Inflammatory macrophage (primary cell): ENCODE data around the gene SSC5D.
"Not testable (repeated sequence)": the region's sequence is repeated elsewhere in the genome, so short reads cannot be mapped to it uniquely, and the experiment has no call there.

Experiments
- DNase-seq, 2 donors: peaks; one replicate each; pipeline ENCODE4 v3.0.0-alpha.2; 2020 to 2022

SSC5D gene

DNA sequence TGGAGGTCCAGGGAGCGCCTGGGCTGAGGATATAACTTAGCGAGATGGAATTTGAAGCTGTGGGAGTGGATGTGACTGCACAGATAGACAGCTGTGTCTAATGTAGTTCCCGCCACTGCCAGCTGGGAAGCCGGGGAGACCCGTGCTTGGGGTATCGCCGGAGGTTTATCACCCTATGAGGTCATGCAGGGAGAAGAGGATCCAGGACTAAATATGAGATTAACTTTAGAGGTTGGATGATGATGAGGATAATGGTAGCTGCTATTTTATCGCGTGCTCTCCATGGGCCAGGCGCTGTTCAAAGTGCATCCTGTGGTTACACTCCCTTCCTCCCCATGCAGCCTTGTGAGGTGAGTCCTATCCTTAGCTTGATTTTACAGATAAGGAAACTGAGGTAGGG lies 19.9 kb downstream of the SSC5D start:
- no peak for DNase-seq

DNA sequence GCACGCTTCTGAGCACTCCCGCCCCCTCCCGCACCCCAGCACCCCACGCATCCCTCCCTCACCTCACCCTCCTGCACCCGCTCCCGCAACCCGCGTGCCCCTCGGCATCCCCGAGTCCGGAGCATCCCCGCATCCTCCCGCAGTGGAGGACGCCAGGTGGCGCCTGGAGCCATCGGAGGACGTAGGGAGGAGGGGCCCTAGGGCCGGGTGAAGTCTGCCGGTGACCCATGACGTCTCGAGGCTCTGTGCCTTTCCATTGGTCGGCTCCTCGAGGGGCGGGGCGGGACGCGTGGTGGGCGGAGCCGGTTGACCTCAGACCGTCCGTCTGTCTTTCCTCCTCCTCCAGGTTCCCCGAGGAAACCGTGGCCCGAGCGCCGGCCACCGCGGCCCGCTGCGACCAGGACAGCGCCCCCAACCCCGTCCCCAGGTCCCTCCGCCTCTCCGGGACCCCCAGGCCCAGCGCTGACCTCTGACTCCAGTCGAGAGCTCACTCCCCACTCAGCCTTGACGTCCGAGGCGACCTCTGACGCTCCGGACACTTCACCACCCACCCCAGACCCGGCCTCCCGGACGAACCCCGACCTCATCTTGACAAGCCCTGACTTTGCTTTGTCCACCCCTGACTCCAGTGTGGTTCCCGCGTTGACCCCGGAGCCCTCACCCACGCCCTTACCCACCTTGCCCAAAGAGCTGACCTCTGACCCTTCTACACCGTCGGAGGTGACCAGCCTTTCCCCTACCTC lies 28.8 kb downstream of the SSC5D start:
- peak; percentile 97 to 98 for DNase-seq

DNA sequence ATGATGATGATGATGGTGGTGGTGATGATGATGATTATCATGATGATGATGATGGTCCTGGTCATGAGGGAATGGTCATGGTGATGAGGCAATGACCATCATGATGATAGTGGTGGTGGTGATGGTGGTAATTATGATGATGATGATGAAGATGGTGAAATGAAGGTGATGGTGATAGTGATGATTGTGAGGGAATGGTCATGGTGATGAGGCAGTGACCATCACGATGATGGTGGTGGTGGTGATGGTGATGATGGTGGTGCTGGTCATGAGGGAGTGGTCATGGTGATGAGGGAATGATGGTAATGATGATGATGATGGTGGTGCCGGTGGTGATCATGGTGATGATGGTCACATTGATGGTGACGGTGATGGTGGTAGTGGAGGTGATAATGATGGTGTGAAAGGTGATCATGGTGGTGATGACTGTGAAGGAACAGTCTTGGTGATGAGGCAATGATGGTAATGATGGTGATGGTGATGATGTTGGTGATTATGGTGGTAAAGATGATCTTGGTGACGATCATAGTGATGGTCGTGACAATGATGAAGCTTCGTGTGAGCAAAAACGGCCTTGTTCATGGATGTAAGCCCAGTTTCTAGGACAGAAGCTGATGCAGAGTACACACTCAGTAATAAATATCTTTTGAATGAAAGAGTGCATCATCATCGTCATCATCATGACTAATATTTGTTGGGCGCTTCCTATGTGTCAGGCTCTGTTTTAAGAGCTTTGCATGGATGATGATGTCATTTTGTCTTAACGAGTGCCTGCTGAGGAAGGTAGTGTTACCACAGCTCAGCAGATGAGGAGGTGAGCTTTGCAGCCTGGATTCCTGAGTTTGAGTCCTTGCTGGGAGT lies 31.4 kb downstream of the SSC5D start:
- peak; percentile 24 to 49 for DNase-seq

DNA sequence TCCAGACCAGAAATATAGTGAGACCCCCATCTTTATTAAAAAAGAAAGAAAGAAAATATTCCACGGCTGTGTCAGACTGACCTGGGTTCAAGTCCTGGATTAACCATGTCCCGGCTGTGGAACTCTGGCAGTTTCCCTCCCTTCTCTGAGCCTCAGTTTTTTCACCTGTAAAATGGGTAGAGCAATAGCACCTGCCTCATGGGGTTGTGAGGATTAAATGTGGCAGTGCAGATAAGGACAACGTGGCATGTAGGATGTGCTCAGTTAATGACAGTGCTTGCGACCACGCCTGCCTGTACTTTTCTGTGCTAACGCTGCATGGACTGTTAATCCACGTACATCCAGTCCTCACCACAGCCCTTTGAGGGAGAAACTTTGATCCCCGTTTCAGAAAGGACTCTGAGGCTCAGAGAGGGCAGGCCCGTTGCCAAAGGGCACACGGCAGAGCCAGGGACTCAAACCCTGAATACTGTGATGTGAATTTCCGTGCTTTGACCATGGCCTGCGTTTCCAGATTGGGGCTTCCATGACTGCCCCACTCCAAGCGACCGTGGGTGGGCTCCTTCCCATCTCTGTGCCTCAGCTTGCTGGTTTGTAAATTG lies 32.6 kb downstream of the SSC5D start:
- DNase-seq, result no peak

DNA sequence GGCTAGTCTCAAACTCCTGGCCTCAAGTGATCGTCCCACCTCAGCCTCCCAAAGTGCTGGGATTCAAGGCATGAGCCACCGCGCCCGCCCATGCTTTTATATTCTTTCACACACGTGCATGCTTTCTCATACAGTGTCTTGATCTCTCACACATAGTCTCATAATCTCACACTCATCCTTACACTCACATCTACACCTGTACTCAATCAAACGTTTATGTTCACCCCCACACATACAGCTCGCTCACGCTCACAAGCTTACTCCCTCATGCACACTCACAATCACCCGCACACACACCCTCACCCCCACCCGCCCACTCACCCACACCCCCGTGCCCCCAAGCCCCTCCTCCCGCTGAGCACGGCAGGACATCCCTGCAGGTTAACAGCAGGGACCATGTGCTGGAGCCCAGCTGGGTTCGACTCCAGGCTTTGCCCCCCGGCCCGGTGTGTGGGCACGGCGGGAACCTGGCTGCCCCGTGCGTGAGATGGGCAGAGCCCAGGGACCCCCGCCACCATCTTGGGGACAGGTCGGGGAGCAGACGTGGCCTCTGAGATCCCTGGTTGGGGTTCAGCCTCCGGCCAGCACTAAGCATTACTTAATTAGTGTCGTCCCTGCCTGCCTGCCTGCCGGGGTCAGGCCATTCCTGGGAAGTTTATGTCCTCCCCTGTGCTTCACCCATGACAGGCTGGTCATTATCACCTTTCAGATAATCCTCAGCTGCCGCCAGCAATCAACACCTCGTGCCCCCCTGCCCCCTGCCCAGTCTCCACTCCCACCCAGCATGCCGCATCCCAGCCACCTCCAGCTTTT lies 37.3 kb downstream of the SSC5D start:
- no peak for DNase-seq

DNA sequence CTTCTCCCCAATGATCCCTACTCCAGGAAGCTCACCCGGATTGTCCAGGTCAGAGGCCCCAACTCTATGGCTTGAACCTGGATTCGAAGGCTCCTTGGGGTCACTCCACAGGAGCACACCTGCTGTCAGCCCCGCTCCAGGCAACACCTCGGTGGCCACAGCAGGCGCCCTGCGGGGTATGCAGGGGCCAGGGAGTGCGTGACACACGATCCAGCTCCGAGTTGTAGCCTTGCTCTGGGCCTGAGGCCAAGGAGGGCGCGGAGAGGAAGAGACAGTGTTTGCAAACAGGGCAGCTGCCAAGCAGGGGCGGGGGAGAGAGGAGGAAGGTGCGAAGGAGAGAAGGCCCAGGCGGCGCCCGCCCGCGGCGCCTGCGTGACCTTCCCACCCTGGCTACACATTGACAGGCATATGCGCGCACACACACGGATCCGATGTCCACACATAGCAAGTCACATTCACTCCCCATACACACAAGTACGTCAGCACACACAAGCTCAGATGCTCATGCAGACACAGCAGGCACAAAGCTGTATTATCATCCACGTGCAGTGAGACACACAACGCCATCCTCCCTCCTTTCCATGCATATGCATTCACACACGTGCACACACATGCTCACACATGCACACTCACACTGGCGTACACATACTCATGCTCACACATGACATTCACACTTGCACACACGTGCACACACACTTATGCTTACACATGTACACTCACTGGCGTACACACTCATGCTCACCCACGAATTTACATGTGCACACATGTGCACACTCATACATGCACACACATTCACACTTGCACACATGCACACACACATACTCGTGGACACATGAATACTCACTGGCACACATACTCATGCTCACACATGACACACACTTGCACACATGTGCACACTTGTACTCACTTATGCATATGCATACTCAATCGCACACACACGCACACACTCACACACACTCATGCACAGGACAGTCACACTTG lies 38.3 kb downstream of the SSC5D start:
- peak; percentile 24 to 52 for DNase-seq

DNA sequence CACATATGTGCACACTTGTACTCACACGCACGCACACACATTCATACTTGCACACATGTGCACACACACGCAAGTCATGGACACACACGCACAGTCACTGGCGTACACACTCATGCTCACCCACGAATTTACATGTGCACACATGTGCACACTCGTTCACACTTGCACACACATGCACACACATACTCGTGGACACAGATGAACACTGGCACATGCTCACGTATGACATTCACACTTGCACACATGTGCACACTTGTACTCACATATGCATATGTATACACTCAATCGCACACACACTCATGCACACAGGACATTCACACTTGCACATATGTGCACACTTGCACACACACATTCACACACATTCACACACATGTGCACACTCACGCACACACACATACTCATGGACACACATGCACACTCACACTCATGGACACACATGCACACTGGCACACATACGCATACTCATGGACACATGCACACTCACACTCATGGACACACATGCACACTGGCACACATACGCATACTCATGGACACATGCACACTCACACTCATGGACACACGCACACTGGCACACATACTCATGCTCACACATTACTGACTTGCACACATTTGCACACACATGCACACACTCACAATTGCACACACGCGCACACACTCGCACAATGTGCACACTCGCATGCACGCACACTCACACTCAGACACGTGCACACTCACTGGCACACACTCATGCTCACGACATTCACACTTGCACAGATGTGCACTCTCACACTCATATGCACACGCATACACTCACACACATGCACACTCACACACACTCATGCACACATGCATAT lies 39.2 kb downstream of the SSC5D start:
- no peak for DNase-seq

DNA sequence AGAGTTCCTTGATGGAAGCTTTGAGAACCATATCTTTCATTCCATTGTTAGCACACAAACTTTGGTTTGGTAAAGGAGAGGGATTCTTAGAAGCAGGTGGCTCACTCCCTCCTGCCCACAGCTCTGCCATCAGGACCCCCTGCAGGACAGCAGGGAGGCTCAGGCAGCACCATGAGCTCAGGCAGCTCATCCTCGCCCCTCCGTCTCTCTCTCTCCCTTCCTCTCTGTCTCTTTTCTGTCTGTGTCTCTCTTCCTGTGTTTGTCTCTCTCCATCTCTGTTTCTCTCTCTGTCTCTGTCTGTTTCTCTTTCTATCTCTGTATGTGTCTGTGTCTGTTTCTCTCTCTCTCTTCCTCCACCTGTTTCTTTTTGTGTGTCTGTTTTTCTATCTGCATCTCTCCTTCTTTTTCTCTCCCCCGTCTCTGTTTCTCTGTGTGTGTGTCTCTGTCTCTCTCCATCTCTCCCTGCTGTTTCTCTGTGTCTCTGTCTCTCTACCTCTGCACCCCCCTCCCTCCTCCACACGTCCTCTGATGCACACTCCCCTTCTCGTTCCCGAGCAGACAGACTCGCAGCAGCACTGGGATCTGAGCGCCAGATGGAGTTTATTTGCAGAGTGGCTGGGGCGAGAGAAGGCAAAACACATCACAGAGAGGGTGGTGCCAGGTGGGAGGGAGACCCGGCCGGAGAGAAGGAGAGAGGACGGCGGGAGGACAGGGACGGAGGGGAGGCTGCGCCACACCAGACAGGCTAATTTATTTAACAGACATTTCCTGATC lies 40.0 kb downstream of the SSC5D start:
- no peak for DNase-seq

DNA sequence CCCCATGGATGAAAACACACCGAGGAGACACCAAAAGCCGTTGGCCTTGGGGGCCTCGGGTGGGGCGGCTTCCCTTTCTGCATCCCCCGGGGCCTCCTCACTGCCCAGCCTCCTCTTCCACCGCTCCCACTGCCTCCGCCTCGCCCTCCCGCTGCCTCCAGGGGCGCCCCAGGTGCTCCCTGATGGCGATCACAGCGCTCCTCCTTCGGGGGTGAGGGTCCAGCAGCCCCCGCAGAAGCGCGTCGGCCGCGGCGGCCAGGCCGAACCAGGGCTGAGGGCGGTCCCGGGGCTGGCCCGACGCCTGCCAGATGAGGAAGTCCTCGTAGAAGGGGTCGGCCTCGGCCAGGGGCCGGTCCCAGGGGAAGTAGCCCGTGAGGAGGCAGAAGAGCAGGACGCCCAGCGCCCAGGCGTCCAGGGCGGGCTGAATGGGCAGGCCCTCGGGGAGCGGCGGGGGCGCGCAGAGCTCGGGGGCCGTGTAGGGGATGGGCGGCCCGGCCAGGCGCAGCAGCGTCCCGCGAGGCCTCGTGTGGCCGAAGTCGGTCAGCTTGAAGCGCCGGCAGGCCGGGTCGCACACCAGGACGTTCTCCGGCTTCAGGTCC lies 41.5 kb downstream of the SSC5D start:
- DNase-seq, result no peak

DNA sequence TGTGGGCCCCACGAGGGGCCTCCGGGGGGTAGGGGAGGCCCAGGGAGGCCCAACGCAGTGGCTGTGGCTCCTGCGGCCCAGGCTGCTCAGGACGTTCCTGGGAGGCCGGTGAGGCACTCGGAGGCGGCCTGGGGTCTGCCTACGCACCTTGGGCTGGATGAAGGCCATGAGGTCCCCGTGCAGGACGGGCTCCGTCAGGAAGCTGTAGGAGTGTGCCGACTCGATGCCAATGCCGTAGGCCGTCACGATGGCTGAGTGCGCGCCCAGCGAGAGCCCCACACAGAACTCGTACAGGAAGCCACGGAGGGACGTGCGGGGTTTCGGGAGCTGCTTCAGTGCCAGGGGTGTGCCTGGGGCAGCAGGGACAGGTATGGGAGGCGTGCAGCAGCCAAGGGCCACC lies 42.8 kb downstream of the SSC5D start:
- DNase-seq, result no peak

DNA sequence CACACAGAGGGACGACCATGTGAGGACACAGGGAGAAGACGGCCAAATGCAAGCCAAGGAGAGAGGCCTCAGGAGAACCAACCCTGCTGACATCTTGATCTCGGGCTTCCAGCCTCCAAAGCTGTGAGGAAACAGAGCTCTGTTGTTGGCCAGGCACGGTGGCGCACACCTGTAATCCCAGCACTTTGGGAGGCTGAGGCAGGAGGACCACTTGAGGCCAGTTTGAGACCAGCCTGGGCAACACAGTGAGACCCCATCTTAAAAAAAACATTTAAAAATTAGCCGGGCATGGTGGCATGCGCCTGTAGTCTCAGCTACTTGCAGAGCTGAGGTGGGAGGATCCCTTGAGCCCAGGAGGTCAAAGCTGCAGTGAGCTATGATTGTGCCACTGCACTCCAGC lies 46.0 kb downstream of the SSC5D start:
- not testable (repeated sequence) for DNase-seq

DNA sequence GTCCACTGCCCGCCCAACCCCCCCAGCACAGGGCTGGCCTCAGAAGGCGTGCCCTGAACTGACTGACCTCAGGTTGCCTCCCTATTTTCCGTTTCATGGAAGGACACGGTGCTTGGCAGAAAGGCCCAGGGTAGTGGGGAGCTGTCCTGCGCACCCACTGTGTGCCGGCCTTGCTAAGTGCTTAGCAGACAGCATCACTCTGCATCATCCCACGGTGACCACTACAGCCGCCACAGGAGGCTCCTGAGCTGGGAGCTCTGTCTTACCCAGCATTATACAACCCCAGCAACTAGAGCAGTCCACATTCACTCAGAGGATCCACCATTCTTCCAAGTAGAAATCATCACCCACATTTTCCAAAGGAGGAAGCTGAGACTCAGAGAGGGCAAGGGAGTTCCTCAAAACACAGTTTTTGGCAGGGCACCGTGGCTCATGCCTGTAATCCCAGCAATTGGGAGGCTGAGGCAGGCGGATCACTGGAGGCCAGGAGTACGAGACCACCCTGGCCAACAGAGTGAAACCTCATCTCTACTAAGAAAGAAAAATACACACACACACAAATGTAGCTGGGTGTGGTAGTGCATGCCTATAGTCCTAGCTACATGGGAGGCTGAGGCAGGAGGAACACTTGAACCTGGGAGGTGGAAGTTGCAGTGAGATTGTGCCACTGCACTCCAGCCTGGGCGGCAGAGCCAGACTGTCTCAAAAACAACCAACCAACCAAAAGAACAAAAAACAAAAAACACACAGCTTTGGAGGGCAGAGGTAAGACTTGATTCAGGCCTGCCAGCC lies 47.1 kb downstream of the SSC5D start:
- peak; percentile 63 to 68 for DNase-seq

DNA sequence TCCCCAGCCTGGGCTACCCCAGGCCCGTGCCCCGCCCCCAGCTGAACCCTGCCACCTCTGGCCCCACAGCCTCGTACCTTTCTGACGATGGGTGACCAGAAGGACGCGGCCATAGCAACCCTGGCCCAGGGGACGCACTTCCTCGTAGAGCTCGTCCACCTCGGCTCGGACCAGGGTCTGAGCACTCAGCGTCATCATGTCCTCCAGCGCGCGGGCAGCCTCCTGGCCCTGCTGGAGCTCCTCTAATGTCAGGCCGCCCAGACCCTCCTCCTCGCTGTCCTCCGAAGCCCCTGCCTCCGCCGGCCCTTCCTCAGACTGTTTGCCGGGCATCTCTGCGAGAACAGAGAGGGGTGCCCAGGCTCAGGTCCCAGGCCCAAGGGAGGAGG lies 47.7 kb downstream of the SSC5D start:
- DNase-seq, result no peak

DNA sequence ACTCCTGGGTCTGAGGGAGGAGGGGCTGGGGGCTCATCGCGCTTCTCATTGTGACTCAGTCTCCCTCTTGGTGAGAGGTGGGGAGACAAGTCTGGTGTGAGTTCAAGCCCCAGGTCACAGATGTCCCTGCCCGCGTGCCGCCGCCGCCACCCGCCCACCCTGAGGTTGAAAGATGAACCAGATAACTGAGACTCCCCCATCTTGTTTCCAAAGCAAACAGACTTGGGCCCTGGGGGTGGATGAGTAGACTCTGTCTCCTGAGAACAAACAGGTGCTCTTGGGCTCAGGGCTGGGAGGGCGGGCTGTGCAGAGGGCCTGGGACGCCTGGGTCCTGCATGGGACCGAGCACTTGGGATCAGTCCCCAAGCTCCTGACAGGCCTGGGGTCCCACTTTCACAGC lies 48.1 kb downstream of the SSC5D start:
- DNase-seq, result no peak

DNA sequence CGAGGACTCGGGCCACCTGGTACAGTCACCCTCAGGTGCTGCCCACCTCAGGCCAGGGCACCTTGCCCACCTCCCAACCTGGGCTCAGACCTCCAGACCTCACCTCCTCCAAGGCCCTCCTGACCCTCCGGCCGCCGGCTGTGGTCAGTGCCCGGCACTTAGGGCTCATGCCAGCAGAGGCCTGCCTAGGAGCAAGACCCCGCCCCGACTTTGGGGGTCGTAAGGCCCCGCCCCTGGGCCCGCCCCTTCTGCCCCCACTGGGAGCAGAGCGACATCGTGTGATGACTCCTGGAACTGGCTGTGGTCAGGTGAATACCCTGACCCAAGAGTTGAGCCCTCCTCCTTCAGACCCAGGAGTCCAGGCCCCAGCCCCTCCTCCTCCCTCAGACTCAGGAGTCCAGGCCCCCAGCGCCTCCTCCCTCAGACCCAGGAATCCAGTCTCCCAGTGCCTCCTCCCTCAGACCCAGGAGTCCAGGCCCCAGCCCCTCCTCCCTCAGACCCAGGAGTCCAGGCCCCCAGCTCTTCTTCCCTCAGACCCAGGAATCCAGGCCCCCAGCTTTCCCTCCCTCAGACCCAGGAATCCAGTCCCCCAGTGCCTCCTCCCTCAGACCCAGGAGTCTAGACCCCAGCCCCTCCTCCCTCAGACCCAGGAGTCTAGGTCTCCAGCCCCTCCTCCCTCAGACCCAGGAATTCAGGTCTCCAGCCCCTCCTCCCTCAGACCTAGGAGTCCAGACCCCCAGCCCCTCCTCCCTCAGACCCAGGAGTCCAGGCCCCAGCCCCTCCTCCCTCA lies 48.9 kb downstream of the SSC5D start, which contains the start of gene SBK2:
TSS of gene SBK2 (minus strand) at position 183 of the 790 bp plus-strand sequence. CDS start 839 bp downstream, outside the sequence.
- DNase-seq, result no peak

DNA sequence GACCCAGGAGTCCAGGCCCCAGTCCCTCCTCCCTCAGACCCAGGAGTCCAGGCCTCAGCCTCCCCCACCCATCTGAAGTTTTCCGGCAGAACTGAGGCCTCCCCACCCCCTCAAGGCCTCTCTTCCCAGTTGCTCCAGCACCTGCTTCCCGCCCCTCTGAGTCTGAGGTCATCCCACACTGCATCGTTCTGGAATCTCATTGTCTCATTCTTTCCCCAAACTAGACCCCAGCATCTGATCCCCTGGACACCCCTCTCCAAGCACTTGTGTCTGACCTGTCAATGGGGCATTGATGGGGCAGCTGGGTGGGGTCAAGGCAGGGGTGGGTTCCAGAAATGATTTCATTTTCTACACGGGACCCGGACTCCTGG lies 49.5 kb downstream of the SSC5D start:
- no peak for DNase-seq

DNA sequence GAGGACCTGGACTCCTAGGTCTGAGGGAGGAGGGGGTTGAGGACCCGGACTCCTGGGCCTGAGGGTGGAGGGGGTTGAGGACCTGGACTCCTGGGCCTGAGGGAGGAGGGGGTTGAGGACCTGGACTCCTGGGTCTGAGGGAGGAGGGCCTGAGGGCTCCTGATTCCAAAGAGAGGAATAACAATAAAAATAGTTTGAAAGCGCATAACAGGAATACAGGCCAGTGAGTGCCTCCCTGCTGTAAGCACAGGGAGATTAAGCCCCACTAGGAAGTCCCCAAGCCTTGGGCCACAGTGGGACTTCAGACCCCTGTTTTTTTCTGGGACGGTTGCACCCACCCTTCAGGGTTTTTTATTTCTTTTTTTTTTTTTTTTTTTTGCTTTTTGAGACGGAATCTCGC lies 49.9 kb downstream of the SSC5D start:
- no peak for DNase-seq
